ENCODE results near the gene BICRA. TPM values are rescaled to one million over a fixed set of nuclear protein-coding genes. Genes with fewer than 3 reads are reported as not detected.

BICRA gene
- total RNA-seq, 1 donor from 2014 or later, result 15.8 TPM

DNA sequence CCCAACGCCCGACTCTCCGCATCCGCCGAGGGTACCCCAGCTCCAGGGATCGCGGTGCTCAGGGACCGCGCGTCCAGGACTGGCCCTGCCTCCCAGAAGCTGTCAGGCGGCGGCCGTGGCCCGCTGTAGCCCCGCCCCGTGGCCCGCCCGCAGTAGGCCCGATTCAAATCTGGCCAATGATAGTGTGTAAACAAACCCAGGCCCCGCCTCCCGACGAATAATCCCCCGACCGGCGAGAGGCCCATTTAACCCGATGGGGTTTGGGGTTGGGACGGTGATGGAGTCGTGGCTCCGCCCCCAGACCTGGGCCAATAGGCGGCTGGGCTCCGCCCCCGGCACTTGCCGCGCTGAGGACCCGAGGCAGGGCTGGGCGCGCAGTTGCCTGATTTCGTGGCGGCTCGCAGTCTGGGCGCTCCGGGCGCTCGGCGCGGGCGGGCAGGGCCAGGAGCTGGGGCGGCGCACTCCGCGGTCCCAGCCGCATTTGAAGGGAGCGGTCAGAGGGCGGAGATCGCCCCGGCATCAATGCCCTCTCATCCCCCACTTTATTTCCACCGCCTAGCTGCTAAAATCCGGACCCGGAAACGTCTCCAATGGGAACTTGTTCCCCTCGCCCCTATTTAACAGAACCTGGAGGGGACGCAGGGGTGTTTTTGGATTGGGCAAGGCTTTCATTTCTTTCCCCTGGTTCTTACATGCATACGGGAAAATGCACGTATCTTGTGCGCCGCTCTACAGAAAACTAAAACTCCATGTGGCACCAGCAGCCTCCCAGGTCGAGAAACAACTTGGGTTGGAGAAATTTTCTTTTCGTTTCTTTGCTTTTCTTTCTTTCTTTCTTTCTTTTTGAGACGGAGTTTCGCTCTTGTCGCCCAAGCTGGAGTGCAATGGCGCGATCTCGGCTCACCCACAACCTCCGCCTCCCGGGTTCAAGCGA is 8.4 kb upstream of the BICRA start:
- intact Hi-C loops (cut with micrococcal nuclease), result loop anchor here (1.0 kb wide), 2 partner anchors 8 to 85 kb away; partner anchors contain the start of gene NAPA

DNA sequence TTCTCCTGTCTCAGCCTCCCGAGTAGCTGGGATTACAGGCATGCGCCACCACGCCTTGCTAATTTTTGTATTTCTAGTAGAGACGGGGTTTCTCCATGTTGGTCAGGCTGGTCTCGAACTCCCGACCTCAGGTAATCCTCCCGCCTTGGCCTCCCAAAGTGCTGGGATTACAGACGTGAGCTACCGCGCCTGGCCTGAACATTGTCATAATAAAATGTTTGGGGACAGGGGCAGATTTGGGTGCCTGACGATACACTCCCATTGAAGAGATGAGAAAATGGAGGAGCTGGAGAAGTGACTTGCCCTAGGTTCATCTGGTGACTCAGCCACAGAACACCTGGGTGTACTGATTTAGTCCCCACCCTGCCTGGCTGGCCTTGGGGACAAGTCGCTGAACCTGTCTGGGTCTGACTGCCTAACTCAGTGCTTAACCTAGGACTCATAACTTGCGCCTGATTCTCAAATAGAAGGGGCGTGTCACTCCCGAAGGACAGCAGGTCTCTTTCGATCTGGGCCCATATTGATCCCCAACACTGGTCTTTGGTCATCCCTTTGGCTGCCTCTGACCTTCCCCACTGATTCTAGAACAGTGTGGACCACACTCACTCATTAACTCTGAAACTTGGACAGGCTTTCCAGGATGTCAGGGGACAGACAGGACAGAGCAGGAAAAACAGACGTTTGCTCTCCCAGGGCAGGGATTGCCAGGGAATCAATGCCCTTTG is 7.6 kb upstream of the BICRA start:
- intact Hi-C loops (cut with micrococcal nuclease), result no loop called here

DNA sequence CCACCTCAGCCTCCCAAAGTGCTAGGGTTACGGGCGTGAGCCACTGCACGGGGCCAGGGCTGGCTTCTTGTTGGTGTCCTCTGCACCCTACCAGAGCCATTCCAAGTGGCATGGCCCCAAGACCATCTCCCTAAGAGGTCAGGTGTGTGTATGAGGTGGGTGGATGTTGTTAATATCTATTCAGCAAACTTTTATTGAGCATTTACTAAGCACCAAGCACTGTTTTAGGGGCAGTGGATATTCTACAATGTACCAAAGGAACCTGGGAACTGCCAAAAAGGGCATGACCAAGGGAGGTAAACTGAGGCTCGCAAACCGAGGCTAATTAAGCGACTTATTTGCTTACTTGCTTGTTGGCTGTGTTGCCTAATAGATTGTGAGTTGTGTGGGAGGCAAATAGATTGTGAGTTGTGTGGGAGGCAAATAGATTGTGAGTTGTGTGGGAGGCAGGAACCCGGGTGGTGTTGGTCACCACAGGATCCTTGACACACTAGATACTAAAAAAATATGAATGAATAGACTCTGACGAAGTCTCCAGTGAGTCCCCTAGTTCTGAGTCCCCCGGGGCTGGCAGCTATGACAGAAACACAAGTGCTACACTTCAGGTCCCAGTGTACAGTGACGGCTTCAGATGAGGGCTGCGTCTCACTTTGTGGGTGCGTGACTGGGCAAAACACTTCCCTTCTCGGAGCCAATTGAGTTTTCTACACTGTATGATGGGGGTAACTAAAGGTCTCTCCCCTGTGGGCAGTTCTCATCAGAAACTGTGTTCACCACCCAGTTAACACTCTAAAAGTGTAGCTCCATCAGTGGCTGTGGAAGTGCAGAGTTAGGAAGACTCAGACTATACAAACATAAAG is 5.0 kb upstream of the BICRA start:
- intact Hi-C loops (cut with micrococcal nuclease), result no loop called here

DNA sequence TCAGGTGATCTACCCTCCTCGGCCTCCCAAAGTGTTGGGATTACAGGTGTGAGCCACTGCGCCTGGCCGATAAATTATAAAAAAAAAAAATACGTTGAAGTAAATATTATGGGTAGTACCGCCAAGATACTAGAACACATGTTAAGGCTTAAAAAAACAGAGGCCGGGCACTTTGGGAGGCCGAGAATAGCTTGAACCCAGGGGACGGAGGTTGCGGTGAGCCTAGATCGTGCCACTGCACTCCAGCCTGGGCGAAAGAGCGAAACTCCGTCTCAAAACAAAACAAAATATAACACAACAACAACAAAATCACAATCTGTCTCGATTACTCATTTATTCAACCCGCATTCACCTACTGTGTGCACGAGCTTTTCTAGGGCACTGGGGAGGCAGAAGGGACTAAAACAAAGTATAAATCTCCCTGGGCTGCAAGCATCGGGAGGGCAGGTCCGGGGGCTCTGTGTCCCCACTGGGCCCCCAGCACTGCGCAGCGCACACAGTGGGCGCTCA is 1.3 kb upstream of the BICRA start:
- intact Hi-C loops (cut with micrococcal nuclease), result loop anchor here (1.0 to 2.0 kb wide), 3 partner anchors 7 to 350 kb away; partner anchors contain the start of gene NAPA

DNA sequence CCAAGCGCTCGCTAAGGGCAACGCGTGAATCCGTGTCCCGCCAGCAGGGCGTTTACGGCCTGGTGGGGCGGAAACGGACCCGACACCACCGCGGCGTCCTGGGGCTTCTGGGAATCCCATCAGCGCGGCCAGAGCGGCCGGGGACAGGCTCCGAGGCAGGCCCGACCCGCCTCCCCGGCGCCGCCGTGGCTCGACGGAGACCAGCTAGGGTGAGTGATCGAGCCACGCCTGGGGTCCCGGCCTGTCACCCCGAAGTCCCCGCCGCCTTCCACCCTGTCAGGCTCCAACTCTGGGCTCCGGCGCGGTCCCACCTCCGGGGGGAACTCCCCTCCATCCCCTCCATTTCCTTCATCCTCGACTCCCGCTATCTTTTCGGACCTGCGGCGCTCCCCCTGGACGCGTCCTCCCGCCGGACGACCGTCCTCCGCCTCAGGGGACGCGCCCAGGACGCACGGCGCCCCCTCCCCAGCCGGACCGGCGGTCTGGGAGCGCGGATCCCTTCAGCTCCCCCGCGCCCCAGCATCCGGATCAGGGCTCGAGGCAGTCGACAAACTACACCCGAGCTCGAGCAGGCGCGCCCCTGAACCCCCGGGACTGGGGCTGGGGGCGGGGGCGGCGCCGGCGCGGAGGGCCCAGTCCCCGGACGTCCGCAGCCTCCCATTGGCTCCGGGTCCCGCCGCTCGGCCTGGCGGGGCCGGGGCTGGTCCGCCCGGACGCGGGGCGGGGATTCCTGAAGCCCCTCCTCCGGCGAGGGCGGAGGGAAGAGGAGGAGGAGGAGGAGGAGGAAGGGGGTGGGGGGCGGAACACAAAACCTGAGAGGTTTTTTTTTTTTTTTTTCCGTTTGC is 638 bp upstream of the BICRA start:
- intact Hi-C loops (cut with micrococcal nuclease), result loop anchor here (1.0 to 2.0 kb wide), 3 partner anchors 8 to 351 kb away; partner anchors contain the start of gene NAPA

DNA sequence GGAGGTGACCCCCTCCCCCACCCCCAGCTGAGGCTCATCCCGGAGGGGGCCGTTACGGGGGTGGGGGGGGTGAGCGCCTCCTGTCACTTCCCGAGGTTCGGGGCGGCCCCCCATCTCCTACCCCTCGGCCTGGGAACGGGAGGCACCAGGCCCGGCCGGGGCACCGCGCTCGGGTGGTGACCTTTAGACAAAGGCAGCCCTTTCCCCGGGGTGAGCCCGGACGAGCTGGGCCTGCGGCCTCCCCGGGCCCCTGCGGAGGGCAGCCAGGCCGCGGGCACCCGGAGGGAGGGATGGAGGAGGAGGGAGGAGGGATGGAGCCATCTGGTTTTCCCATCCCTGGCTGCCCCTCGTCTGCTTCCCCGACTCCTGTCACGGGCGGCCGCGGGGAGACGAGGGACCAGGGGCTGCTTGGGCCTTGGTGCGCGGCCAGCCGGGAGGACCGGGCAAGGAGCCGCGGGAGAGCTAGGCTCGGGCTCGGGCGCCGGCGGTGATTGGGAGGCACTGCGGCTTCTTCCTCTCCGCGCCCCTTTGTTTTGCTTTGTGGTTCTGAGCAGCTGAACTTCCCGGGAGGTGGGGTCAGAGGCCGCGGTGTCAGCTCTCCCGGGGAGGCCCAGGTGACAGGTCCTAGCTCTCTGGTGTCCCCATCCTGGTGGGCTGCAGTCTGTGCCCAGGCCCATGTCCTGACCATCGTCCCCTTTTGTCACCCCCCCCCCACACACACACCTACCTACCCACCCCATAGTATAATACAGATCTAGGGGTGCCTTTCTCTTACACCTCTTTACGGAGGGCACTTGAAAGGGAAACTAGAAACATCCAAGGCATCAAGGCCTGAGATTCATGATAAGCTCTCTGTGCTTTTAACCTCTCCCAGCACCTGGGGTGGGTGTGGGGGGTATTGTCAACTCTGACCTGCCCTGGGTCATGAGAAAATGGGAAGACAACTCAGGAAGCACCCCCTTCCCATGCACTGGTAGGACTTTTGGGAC is 1.3 kb downstream of the BICRA start:
- intact Hi-C loops (cut with micrococcal nuclease), result loop anchor here (2.0 kb wide), 2 partner anchors 95 to 173 kb away; partner anchors contain the start of gene NAPA

DNA sequence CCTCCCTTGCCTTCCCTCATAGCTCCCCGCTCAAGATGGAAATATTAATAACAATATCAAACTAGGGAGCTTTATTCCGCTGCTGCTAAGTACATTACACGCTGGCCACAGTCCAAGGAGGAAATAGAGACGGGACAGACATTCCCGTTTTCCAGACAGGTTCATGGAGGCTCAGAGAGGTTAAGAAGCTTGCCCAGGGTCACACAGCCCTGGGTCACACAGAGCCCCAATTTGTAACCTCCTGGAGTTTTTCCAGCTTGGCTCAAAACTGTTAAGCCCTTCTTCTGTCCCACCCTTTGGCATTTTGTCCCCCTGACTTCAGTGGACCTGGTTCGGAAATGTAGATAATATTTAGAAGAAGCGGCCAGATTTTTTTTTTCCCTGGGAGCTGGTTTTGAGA is 2.0 kb downstream of the BICRA start:
- intact Hi-C loops (cut with micrococcal nuclease), result loop anchor here (2.0 kb wide), 1 partner anchor 174 kb away; no protein-coding TSS in a partner anchor

DNA sequence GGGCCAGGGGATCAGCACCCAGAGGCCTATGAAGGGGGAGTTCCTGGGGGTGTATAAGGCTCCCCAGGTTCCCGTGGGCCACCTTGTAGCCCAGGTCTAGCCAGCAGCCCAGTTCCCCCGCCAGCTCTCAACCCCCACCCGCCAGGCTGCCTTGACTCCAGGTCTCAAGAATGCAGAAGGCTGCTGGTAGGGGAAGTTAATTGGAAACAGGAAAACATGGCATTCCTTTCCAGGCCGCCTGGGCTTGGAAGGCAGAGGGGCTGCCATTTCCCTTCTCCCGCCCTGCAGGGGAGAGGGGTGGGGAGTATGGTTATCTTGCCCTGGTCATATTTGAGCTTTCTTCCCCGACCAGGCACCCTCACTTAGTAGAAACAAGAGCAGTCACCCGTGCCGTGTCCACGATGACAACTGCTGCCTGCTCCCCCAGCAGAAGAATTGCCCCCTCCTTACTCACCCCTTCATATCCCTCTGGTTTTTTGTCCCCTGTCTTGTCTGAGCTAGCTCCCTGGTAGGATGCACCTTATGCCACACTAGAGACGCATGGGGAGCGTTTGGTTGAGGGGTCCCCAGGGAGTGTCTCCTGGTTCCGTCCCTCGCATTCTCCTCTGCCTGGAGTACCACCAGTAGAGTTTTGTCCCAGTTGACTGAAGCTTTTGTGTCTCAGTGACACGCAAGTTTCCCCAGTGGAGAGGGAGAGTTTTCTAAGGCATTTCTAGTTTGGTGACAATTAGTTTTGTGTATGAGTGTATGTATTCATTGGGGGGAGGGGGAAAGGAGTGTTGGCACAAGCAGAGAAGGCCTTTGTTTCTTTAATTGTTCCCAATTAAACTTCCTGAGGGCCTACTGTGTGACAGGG is 4.5 kb downstream of the BICRA start:
- intact Hi-C loops (cut with micrococcal nuclease), result no loop called here

DNA sequence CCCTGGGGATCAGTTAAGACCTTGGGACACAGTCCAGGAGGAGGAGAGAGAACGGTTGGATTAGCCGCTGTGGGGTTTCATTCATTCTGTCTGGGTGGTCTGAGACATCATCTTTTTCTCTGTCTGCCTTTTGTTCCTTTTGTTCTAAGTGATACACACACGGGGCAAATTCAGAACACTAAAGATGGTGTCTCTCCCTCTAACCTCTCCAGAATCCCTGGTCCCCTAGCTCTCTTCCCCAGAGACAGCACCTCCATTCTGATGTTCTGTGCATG is 5.0 kb downstream of the BICRA start:
- intact Hi-C loops (cut with micrococcal nuclease), result no loop called here

DNA sequence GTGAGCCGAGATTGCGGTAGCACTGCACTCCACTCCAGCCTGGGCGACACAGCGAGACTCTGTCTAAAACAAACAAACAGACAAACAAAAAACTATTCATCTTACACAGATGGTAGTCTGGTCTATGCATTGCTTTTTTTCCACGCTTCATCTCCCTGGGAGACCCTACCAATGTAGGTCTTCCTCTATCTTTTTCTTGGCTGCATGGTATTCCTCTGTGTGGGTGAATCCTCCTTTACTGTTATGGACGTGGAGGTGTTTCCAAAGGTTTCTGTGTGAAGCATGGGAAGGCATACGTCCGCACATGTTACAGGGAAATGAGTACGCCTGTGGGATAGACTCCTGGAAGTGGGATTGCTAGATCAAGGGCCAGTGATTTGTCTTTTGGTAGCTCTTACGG is 5.6 kb downstream of the BICRA start:
- intact Hi-C loops (cut with micrococcal nuclease), result no loop called here

DNA sequence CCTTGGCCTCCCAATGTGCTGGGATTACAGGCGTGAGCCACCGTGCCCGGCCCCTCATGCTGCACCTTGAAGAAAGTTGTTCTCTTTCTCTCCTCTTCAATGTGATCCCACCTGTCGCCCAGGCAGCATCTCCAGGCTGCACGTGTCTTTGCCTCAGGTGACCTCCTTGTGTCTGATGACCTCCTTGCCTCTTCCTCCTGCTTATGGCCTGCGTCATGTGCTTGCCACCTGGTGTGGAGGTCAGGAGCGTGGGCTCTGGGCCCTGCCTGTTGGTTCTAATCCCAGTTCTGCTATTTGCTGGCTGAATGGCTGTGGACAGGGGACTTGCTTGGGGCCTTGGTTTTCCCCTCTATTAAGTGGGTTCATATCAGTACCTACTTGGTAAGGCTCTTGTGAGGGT is 6.3 kb downstream of the BICRA start:
- intact Hi-C loops (cut with micrococcal nuclease), result no loop called here

DNA sequence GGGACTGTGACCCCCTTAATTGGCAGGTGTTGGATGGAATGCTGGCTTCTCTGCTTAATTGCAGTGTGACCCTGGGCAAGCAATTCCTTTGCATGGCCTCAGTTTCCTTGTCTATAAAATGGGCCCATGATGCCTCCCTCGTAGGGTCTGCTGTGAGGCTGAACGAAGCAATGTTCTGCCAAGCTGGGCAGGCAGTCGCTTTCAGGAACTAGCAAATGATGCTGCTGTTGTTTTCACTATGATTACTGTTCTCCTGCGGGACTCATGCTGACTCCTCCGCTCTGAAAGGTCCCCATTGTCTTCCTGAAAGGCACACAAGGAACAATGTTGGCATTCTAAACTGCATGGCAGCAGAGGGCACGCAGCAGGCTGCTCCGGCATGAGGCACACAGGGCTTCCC is 6.8 kb downstream of the BICRA start:
- intact Hi-C loops (cut with micrococcal nuclease), result no loop called here

DNA sequence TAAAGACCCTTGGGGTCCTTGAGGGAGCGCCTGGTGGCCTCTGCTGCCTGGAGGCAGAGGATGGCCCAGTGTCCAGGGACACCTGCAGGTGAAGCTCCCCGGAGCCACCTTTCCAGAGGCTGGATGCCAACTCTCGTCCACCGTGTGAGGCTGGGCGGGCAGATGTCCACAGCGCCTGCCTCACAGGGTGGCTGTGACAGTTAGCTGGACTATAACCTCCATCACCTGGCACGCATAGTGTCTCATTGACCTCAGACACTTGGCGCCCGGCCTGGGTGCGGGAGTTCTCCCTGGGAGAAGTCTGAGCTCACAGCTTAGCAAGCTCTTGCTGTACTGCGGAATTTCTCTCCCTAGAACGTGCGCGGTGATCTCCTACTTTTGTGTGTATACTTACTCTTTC is 9.8 kb downstream of the BICRA start:
- intact Hi-C loops (cut with micrococcal nuclease), result no loop called here

DNA sequence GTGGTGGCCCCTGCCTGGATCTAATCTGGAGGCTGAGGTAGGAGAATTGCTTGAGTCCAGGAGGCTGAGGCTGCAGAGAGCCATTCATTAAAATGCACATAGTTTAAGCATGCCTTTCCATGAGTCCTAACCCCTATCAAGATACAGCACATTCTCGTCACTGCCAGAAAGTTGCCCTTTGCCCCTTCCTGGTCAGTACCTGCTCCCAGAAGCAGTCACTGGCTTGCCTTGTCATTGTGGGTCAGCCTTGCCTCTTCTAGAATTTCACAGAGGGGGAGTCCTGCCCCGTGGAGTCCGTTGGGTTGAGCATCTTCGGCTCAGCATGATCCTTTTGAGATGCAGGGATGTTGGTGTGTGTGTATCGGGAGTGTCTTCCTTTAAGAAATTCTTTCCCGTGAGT is 10.8 kb downstream of the BICRA start:
- intact Hi-C loops (cut with micrococcal nuclease), result no loop called here

DNA sequence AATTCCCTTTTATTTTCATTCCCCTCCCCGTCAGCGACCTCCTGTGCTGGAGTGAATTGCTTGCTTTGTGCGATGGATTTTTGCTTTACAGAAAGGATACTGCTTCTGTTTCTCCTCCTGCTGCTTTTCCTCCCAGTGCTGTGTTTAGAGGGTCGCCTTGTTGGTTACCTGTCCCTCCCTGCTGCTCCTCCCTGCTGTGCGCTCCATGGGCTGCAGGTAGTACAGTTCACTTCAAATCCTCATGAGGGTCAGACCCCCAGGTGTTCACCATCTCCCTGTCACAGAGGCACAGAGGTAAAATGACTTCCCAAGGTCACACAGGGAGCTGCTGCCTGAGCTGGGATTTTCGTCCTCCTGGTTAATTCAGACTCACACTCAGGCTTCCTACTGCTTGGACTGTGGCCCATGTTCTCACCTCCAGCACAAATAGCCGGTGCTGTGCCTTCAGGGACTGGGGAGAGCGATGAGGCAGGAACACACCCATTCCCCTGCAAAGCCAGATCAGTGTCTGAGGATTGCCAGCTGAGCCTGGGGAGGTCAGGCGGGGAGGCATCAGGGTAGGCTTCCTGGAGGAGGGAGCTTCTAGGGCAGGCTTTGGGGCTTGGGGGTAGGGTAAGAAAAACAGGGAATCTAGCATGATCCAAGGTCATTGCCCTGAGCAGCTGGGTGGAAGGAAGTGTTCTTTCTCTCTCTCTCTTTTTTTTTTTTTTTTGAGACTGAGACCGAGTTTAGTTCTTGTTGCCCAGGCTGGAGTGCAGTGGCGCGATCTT is 14.4 kb downstream of the BICRA start:
- intact Hi-C loops (cut with micrococcal nuclease), result no loop called here

DNA sequence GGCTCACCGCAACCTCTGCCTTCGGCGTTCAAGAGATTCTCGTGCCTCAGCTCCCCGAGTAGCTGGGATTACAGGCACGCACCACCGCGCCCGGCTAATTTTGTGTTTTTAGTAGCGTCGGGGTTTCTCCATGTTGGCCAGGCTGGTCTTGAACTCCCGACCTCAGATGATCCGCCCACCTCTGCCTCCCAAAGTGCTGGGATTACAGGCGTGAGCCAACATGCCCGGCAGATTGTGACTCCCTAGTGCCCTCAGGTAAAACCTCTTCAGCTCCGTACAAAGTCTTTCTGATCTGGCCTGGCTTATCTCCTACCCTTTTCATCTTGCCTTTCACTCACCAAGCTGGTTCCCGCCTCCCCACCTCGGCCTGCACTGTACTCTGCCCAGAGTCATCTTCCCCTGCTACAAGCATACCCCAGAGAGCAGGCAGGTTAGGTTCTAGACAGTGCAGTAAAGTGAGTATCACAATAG is 15.0 kb downstream of the BICRA start:
- intact Hi-C loops (cut with micrococcal nuclease), result no loop called here

DNA sequence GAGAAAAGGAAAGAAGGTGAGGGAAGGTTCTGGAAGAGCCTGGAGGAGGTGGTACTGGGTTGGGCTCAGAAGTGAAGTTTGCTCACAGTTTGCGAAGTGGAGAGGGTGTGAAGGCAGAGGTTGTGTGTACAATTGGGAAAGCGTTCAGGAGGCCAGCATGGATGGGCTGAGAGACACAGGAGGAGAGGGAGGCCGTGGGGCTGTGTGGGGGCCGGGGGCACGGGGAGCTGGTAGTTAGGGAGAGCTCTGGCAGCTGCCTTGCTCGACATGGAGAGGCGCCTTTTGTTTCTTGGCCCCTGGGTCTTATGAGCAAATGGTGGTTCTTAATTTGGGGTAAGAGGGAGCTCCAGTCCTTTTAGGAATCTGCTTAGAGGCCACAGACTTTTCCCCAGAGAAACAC is 16.7 kb downstream of the BICRA start:
- intact Hi-C loops (cut with micrococcal nuclease), result no loop called here

All from T-helper 2 cell treated with Interferon-gamma antibody and Interleukin-4, amounts not matched to agents 100 ng/mL and 5 ng/mL, for 36 hours (primary cell).